GM12873 (cell line): ENCODE data around the gene PNPO.

Experiments
- TF ChIP-seq, protein P1 (sequence below): IDR thresholded peaks from 2 replicates; pipeline ENCODE4 v1.5.1; 2012; ENCODE audit warnings: low read depth, mild to moderate bottlenecking, moderate library complexity, low read length, control low read depth; ENCODE audit not compliant: insufficient read depth; ENCODE audit errors: missing control alignments

The PNPO gene

DNA sequence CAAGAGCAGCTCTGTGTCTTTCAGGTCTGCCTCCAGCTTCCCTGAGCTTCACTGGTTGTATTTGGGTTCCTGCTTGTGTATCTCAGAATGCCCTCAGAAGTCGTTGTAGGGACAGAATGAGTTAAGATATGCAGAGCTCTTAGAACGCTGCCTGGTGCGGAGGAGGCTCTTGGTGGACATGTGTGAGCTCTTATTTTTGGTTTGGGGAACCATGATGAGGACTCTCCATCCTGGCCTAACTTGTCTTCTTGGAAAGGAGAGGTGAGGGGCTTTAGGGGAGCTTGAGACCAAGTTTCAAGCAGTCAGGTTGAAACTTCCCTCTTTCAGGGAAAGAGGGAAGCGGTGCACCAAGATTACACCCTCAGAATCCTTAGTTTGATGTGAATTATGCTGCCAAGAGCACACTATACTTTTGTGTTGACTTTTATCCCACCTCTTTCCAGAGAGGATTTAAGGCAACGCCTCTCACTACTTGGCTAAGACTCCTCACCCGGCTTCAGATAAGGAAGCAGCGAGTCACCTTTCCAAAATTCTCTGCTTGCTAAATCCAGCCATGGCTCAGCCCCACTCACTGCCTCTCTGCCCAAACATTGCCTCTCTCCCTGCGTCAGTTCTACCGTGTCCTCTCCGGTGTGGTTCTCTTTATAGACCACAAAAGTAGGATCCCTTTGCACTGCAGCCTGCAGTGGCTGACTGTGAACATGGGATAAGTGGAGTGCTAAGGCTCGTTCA lies 42.3 kb downstream of the PNPO start:
- TF ChIP-seq, protein P1, sequence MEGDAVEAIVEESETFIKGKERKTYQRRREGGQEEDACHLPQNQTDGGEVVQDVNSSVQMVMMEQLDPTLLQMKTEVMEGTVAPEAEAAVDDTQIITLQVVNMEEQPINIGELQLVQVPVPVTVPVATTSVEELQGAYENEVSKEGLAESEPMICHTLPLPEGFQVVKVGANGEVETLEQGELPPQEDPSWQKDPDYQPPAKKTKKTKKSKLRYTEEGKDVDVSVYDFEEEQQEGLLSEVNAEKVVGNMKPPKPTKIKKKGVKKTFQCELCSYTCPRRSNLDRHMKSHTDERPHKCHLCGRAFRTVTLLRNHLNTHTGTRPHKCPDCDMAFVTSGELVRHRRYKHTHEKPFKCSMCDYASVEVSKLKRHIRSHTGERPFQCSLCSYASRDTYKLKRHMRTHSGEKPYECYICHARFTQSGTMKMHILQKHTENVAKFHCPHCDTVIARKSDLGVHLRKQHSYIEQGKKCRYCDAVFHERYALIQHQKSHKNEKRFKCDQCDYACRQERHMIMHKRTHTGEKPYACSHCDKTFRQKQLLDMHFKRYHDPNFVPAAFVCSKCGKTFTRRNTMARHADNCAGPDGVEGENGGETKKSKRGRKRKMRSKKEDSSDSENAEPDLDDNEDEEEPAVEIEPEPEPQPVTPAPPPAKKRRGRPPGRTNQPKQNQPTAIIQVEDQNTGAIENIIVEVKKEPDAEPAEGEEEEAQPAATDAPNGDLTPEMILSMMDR = no peak

DNA sequence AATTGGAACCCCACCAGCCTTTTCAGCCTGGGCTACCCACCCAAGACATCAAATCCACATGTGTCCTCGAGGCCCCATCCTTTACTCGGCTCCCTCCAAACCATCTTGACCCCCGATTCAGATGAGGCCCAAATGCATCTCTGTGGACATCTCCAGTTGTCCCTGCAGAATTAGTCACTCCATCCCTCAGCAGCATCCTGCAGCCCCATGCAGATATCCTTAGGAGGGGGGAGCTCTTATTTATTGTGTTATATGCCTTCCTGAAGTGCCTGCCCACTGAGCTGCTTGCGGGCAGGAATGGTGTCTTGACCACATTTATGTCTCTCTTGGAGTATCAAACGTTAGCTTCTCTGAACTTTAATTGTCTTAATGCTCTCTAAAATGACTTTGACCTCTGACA lies 45.1 kb downstream of the PNPO start:
- TF ChIP-seq, protein P1 = no peak

DNA sequence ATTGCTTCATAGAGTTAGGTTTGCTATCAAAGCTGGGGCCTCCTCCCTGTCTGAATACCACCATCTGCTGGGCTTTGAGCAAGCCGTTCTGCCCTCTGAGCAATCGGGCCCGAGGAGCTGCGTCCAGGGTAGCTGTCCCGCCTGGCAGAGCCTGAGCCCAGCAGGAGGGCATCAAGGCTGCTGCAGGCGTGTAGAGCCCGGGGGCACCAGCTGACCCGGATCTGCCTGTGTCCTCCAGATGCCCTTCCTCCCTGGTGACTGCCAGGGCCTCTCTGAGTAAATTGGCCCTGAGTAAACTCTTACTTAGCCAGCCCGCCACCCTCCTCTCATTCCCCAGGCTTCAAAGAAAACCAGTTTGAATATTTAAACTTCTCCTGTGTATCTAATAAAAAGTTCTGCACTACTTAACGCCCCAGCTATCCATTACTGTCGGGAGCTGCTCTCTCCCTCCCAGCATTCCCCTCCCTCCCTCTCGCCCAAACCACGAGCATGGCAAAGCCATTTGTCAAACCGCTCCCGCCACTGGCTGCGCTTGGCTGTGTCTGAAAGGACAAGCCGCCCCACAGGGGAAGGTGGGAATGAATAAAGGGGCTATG lies 46.0 kb downstream of the PNPO start:
- TF ChIP-seq, protein P1 = no peak

DNA sequence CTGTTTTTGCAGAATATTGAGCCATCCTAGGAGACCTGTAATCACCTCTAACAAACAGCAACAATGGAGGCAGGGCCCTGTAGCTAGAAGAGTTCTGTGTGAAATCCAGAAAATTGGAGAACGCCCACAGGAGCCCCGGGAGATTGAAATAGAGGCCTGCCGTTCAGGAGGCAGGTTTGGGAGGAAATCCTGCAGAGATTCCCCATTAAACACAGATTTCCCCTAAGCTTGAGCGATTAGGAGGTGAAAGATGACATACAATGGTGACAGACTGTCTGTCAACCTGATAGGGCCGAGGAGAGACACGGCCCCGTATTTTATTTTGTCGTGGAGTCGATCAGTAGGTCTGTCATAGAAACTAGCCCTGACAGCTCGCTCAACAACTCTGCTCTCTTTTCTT lies 47.8 kb downstream of the PNPO start:
- TF ChIP-seq, protein P1 = no peak

DNA sequence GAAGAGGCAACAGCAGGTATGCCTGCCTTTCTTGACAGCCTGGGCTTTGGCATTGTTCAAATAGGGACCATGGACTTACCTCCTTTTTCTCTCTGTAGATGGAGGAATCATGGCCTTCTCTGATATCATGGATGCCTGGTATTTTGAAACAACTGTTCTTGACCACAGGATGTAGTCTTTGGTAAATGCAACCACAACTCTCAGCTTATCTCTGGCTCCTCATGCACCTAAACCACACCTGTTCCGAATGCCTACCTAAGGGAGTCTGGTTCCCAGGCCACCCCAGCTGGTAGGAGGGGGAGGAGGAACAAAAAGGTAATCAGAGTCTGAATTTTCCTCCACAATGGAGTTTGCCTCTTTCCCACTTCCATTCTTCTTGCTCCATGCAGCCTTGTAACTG lies 48.3 kb downstream of the PNPO start:
- TF ChIP-seq, protein P1 = no peak

DNA sequence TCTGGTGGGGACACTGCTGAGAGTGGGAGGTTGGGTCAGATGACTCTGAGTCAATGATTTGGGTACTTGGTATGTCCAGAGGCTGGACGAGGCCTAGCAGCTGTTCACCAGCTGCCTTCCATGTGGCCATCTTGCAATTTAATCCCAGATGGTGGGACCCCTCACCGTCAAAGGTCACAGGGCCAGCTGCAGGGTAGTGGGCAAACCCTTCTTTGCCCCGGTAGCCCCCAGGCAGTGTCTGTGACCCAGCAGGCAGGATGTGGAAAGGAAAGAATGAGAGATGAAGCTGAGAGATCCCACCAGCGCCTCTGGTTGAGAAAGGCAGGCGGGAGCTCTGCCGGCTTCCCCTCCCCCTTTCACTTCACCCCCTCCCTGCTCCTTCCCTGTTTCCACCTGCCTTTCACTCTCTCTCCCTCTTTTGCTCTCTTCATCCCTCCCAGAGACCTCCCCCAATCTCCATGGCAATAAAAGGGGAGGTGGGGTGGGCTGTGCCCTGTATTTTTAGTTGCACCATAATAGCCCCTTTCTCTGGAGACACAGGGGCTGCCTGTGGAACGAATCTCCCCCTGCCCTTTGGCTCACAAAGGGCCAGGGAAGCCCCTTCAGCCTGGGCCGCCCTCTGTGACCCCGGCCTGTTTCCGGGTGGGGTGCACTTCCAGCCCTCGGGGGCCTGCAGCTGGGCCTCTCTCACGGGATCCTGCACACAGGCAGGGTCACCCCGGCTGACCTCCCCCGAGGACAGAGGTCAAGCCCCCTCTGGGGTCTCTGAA lies 49.8 kb downstream of the PNPO start:
- TF ChIP-seq, protein P1 = no peak

DNA sequence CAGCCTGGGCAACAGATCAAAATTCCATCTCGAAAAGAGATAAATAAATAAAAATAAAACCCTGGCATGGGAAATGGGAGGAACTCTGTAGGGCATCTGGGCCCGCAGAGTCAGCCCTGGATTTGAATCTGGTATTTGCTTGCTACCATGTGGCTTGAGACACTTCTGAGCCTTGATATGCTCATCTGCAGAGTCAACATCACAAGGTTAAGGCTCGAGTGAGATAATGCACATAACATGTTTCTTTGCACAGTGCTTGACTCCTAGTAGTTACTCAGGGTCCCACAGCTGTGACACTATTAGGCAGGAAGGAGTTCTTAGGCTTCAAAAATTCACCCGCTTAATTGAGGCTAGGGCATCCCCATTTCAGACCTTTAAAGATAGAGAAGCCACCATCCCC lies 50.8 kb downstream of the PNPO start:
- TF ChIP-seq, protein P1 = no peak
